GM12873 (cell line): ENCODE measurements around the gene APMAP.

Source experiments
- CTCF ChIP-seq: IDR thresholded peaks from 2 replicates; pipeline ENCODE4 v1.5.1; 2012; ENCODE audit warnings: low read depth, mild to moderate bottlenecking, moderate library complexity, low read length, control low read depth; ENCODE audit not compliant: insufficient read depth; ENCODE audit errors: missing control alignments

APMAP gene

DNA sequence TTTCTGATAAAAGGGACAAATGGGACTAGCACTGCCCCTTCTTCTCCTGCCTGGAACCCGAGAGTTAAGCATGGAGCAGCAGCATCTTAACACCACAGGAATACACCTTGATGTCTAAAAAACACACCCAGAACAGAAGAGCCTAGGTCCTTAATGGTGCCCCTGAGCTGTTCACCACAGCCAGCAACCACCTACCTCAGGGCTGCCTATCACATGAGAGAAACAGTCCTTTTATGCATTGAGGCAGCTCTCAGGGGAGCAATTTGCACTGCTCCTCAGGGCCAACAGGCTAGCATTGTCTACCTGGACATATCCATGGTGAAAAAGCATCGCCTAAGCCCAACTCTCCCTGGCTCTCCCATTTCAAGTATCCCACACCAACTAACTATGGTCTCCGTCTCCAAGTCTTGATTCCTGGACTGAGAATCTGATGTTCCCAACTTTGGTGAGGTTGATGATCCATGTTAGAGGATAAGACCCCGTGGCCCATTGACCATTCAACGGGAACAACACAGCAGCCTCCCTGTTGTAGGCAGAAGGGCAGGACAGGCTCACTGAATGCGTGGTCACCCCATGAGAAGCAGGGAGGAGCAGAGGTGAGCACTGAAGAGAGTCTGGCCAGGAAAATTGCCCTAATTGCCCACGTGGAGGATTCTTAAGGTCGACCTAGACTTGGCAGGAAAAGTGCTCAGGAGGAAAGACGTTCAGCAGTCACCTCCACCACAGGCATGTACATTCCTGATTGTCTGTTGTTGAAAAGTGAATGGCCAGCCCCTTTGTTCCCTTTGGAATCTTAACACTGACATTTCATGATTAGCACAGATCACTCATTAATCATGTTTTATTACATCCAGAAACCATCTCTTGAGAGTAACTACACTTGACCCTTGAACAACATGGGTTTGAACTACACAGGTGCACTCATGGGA lies 4.2 kb upstream of the APMAP start:
- no peak for TF ChIP-seq CTCF

DNA sequence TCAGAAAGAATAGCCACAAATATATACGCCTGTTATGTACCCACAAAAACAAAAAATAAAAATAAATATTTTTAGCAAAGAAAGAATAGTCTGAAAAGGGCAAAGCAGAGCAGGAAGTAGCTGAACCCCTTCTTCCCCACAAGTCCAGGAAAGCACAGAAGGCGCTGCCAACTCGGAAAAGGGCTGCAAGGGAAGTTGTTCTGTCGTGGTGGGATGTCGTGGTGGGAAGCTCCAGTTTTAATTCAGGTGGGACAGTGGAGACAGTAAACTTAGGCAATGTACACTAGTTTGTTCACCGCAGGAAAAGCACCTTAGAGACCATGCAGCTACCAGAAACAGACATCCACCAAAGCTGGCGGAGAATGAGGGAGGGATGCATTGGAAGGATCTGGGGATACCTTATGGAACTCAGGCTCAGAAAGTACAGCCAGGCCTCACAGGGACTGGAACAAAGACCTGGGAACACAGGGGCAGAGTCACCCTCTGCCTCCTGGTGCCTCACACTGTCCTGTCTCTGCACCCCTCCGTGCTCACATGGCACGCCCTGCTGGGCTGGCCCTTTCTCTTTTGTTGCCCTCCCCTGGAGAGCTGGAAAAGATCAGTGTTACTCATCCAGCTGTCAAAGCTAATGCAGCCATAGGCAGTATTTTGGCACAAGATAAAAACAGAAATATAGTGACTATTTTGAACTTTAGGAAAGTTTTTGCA lies 3.3 kb upstream of the APMAP start:
- TF ChIP-seq CTCF: no peak

DNA sequence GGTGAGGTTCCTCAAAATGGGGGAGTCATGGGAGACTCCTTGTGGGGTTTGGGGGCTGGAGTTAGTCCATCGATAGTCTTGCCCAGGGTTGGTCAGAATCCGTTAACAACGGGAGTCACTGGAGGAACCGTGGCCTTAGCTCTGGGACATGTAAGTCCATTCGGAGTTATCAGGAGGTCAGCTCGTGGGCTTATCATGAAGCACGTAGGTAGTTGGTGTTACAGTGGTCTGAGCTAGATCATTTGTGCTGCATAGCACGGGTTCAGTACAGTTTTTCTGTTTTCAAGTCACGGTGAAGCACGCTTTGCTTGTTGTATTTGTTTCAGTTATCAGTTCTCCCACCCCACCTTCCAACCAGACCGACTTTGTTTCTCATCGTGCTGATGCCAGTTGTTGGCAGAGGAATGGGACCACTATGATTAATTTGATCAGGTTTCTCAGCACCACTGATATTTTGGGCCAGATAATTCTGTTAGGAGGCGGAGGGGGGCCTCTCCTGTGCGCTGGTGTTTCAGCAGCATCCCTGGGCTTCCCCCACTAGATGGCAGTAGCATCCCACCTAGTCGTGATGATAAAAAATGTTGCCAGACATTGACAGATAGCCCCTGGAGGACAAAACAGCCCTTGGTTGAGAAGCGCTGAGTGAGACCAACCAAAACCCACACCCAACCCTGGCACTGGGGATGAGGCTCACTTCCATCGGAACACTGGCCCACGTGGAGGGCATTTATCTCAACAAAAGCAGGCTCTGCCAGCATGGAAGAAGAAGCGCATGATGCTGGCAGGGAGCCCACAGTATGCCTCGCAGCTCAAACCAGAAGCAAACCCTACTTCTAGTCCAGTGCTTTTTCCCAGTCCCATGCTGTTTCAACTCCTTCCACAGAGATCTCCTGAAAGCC lies 2.2 kb upstream of the APMAP start:
- peak; percentile 88 for TF ChIP-seq CTCF

GRCh38 chr20:24994186-24994465 lies 1.6 kb upstream of the APMAP start:
- no peak for TF ChIP-seq CTCF

- peak; percentile 9 for TF ChIP-seq CTCF
These were observed 1.0 kb upstream of the APMAP start for GRCh38 chr20:24993337-24994185.

GRCh38 chr20:24991897-24992486 lies 559 bp downstream of the APMAP start:
- TF ChIP-seq CTCF: no peak
